Measurements from ENCODE around the gene WDR82. TPM values are rescaled to one million over a fixed set of nuclear protein-coding genes. Genes with fewer than 3 reads are reported as not detected.
"Not testable (repeated sequence)": the region's sequence is repeated elsewhere in the genome, so short reads cannot be mapped to it uniquely, and the experiment has no call there.

The WDR82 gene
- total RNA-seq, 1 donor from 2014 or later = 86.4 TPM

- H3K4me3 Mint-ChIP-seq = peak overlapping the region; percentile 99
- peaks cover 28% of the 10 kb centered on the region for H3K4me1 Mint-ChIP-seq
- intact Hi-C loops (cut with micrococcal nuclease) = loop anchor here (5.0 kb wide), 1 partner anchor 397 kb away; the partner anchor contains the start of genes GNL3 and PBRM1
- no peak for TF ChIP-seq CTCF (IDR thresholded peaks at IDR 0.05)
- no peaks in the 10 kb centered on the region for H3K9me3 Mint-ChIP-seq
- ATAC-seq (ENCODE audit: low read depth) (no peak), DNase-seq (no peak)
- no peak overlapping the region for H3K27ac Mint-ChIP-seq
- CTCF ChIA-PET = interaction anchor here (1.0 to 15.8 kb wide), 7 partner anchors 10 to 70 kb away, joined by 3 to 248 read pairs (median 5); partner anchors contain the start of gene TLR9
- no peaks in the 10 kb centered on the region for H3K27me3 Mint-ChIP-seq
- POLR2A ChIA-PET = interaction anchor here (1.0 to 4.1 kb wide), 4 partner anchors 12 to 65 kb away, joined by 3 to 107 read pairs (median 40); partner anchors contain the start of genes TLR9 and WDR82
- H3K36me3 Mint-ChIP-seq (ENCODE audit: low read depth) = peaks cover 34% of the 10 kb centered on the region
Measured at GRCh38 chr3:52289747-52290595, 11.5 kb upstream of the WDR82 start.

- no peak overlapping the region for H3K27ac Mint-ChIP-seq
- peak overlapping the region; percentile 99 for H3K4me3 Mint-ChIP-seq
- H3K4me1 Mint-ChIP-seq = peaks cover 28% of the 10 kb centered on the region
- intact Hi-C loops (cut with micrococcal nuclease) = loop anchor here (5.0 kb wide), 1 partner anchor 398 kb away; the partner anchor contains the start of genes GNL3 and PBRM1
- DNase-seq = no peak
- CTCF ChIA-PET = interaction anchor here (1.0 to 15.8 kb wide), 5 partner anchors 12 to 70 kb away, joined by 3 to 248 read pairs (median 19); partner anchors contain the start of gene TLR9
- TF ChIP-seq CTCF (IDR thresholded peaks at IDR 0.05) = no peak
- H3K36me3 Mint-ChIP-seq (ENCODE audit: low read depth) = peaks cover 30% of the 10 kb centered on the region
- POLR2A ChIA-PET = interaction anchor here (0.8 to 4.1 kb wide), 10 partner anchors 11 to 247 kb away, joined by 3 to 107 read pairs (median 7); partner anchors contain the start of genes TLR9, TWF2, UQCC5 and WDR82
- H3K27me3 Mint-ChIP-seq = no peaks in the 10 kb centered on the region
- no peak for ATAC-seq (ENCODE audit: low read depth)
- H3K9me3 Mint-ChIP-seq = no peaks in the 10 kb centered on the region
Measured at GRCh38 chr3:52289338-52289746, 10.9 kb upstream of the WDR82 start.

- POLR2A ChIA-PET = interaction anchor here (0.6 to 4.1 kb wide), 18 partner anchors 11 to 293 kb away, joined by 3 to 107 read pairs (median 6); partner anchors contain the start of genes RPL29, TLR9, TWF2 and UQCC5
- intact Hi-C loops (cut with micrococcal nuclease) = loop anchor here (1.0 to 5.0 kb wide), 4 partner anchors 25 to 399 kb away; partner anchors contain the start of genes GNL3, PBRM1 and TLR9
- Mint-ChIP-seq H3K27me3 (no peaks in the 10 kb centered on the region), H3K4me3 (peak overlapping the region; percentile 99), H3K27ac (peak overlapping the region; percentile 100), H3K9me3 (no peaks in the 10 kb centered on the region), H3K36me3 (ENCODE audit: low read depth) (peaks cover 28% of the 10 kb centered on the region), H3K4me1 (peaks cover 28% of the 10 kb centered on the region)
- no peak for ATAC-seq (ENCODE audit: low read depth)
- CTCF ChIA-PET = interaction anchor here (1.4 to 15.8 kb wide), 6 partner anchors 11 to 158 kb away, joined by 4 to 248 read pairs (median 16); partner anchors contain the start of gene TLR9
- TF ChIP-seq CTCF (IDR thresholded peaks at IDR 0.05) = no peak
- no peak for DNase-seq
Measured at GRCh38 chr3:52288674-52289073, 10.2 kb upstream of the WDR82 start.

- CTCF ChIA-PET = interaction anchor here (1.4 to 15.8 kb wide), 3 partner anchors 15 to 55 kb away, joined by 4 to 248 read pairs (median 14); no protein-coding TSS in a partner anchor
- no peak for TF ChIP-seq CTCF (IDR thresholded peaks at IDR 0.05)
- Mint-ChIP-seq H3K9me3 (no peaks in the 10 kb centered on the region), H3K27me3 (no peaks in the 10 kb centered on the region), H3K4me1 (peaks cover 33% of the 10 kb centered on the region), H3K27ac (peak overlapping the region; percentile 100), H3K36me3 (ENCODE audit: low read depth) (peaks cover 17% of the 10 kb centered on the region), H3K4me3 (peak overlapping the region; percentile 99)
- DNase-seq = no peak
- ATAC-seq (ENCODE audit: low read depth) = no peak
- POLR2A ChIA-PET = interaction anchor here (0.6 to 4.1 kb wide), 11 partner anchors 9 to 356 kb away, joined by 3 to 107 read pairs (median 9); partner anchors contain the start of genes PPM1M, TLR9, TWF2 and WDR82
- intact Hi-C loops (cut with micrococcal nuclease) = loop anchor here (1.0 to 5.0 kb wide), 3 partner anchors 8 to 401 kb away; partner anchors contain the start of genes GNL3, PBRM1 and WDR82
Measured at GRCh38 chr3:52286777-52287110, 8.3 kb upstream of the WDR82 start.

GRCh38 chr3:52284051-52284450 is 5.6 kb upstream of the WDR82 start:
- Mint-ChIP-seq H3K36me3 (ENCODE audit: low read depth) (peaks cover 11% of the 10 kb centered on the region), H3K4me1 (peaks cover 26% of the 10 kb centered on the region)
- intact Hi-C loops (cut with micrococcal nuclease); CTCF ChIA-PET; H3K9me3 Mint-ChIP-seq; H3K4me3 Mint-ChIP-seq; DNase-seq; ATAC-seq (ENCODE audit: low read depth); H3K27ac Mint-ChIP-seq; H3K27me3 Mint-ChIP-seq: not testable (repeated sequence)
- POLR2A ChIA-PET = interaction anchor here (0.7 to 1.4 kb wide), 4 partner anchors 17 to 74 kb away, joined by 3 to 18 read pairs (median 4); partner anchors contain the start of gene PPM1M

Measured in activated B cell treated with CpG ODN at 0.5 μM for 24 hours (primary cell).